ENCODE data around the gene RNF31.

DNA sequence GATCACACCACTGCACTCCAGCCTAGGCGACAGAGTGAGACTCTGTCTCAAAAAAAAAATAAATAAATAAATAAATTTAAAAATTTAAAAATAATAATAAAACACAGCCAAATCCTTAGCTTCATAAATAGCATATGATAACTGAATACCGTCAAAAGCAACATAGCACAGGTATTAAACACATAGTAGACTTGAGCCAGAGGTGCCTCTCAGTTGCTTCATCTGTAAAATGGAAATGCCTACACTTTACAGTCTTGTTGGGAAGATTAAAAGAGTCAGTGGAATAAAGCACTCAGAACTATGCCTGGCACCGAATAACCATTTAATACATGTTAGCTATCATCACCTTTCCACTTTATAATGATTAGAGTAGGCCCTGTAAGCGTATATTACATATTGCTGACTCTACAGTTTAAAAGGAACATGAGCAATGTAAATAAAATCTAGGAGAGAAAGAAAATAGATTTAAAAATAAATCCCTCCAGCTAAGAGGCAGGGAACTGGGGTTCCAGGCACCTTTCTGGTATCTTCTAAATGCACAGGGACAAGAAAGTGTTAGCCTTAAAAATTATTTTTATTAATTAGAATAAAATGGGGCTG lies 40.5 kb upstream of the RNF31 start:
- TF ChIP-seq, protein P1, sequence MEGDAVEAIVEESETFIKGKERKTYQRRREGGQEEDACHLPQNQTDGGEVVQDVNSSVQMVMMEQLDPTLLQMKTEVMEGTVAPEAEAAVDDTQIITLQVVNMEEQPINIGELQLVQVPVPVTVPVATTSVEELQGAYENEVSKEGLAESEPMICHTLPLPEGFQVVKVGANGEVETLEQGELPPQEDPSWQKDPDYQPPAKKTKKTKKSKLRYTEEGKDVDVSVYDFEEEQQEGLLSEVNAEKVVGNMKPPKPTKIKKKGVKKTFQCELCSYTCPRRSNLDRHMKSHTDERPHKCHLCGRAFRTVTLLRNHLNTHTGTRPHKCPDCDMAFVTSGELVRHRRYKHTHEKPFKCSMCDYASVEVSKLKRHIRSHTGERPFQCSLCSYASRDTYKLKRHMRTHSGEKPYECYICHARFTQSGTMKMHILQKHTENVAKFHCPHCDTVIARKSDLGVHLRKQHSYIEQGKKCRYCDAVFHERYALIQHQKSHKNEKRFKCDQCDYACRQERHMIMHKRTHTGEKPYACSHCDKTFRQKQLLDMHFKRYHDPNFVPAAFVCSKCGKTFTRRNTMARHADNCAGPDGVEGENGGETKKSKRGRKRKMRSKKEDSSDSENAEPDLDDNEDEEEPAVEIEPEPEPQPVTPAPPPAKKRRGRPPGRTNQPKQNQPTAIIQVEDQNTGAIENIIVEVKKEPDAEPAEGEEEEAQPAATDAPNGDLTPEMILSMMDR (conservative IDR thresholded peaks at IDR 0.05; ENCODE audit: low read length), result no peak
- TF ChIP-seq EZH2phosphoT487 (IDR thresholded peaks at IDR 0.05; ENCODE audit: borderline replicate concordance, low read depth, low read length), result no peak

Measured in OCI-LY7 (cell line).